H9 (cell line): ENCODE measurements around the gene IL20RA. TPM values are rescaled to one million over a fixed set of nuclear protein-coding genes. Genes with fewer than 3 reads are reported as not detected.

Experiments used
- DNase-seq: peaks from one replicate; pipeline ENCODE4 v3.0.0-alpha.2; 2017
- H2AFZ ChIP-seq: one replicate; pipeline ENCODE4 v1.6.1; 2013; ENCODE audit warnings: mild to moderate bottlenecking, low read length, control low read depth, moderate library complexity
- H2AK5ac ChIP-seq: 2 replicates; pipeline ENCODE4 v1.6.1; 2013; ENCODE audit warnings: low read length, control low read depth, mixed read lengths; ENCODE audit not compliant: insufficient read length
- H2BK120ac ChIP-seq: one replicate; pipeline ENCODE4 v1.6.1; 2013; ENCODE audit warnings: low read depth, mild to moderate bottlenecking, low read length, control low read depth, inconsistent platforms; ENCODE audit not compliant: poor library complexity, severe bottlenecking
- H2BK12ac ChIP-seq: 2 replicates; pipeline ENCODE4 v1.6.1; 2013; ENCODE audit warnings: low read length, control low read depth, mixed read lengths, low read depth; ENCODE audit not compliant: insufficient read length
- H2BK15ac ChIP-seq: 2 replicates; pipeline ENCODE4 v1.6.1; 2013; ENCODE audit warnings: low read depth, low read length, control low read depth
- H2BK20ac ChIP-seq: one replicate; pipeline ENCODE4 v1.6.1; 2013; ENCODE audit warnings: low read depth, mild to moderate bottlenecking, low read length, control low read depth, inconsistent platforms; ENCODE audit not compliant: poor library complexity, severe bottlenecking
- H2BK5ac ChIP-seq: 2 replicates; pipeline ENCODE4 v1.6.1; 2013; ENCODE audit warnings: low read length, control low read depth, mixed read lengths; ENCODE audit not compliant: insufficient read length
- H3K14ac ChIP-seq: 2 replicates; pipeline ENCODE4 v1.6.1; 2013; ENCODE audit warnings: low read length, control low read depth; ENCODE audit not compliant: insufficient read depth
- H3K18ac ChIP-seq: 2 replicates; pipeline ENCODE4 v1.6.1; 2013; ENCODE audit warnings: low read depth, mild to moderate bottlenecking, mixed read lengths, low read length, control low read depth; ENCODE audit not compliant: insufficient read length
- H3K23ac ChIP-seq: 2 replicates; pipeline ENCODE4 v1.6.1; 2013; ENCODE audit warnings: low read length, control low read depth, mixed read lengths, low read depth; ENCODE audit not compliant: insufficient read length
- H3K23me2 ChIP-seq: 2 replicates; pipeline ENCODE4 v1.6.1; 2013; ENCODE audit warnings: low read depth, mild to moderate bottlenecking, mixed read lengths, low read length, control low read depth; ENCODE audit not compliant: insufficient read length, poor library complexity, severe bottlenecking
- H3K27ac ChIP-seq: 2 replicates; pipeline ENCODE4 v1.5.1; 2013; ENCODE audit warnings: low read length, control low read depth, mixed read lengths, low read depth; ENCODE audit not compliant: insufficient read length
- H3K27me3 ChIP-seq: 2 replicates; pipeline ENCODE4 v1.6.1; 2013; ENCODE audit warnings: low read length, control low read depth, inconsistent platforms; ENCODE audit not compliant: insufficient read depth
- H3K4ac ChIP-seq: 2 replicates; pipeline ENCODE4 v1.6.1; 2013; ENCODE audit warnings: low read depth, mild to moderate bottlenecking, control low read depth, inconsistent platforms, low read length, moderate library complexity
- H3K4me1 ChIP-seq: 2 replicates; pipeline ENCODE4 v1.6.1; 2013; ENCODE audit warnings: low read length, control low read depth, inconsistent platforms; ENCODE audit not compliant: insufficient read depth
- H3K4me2 ChIP-seq: 2 replicates; pipeline ENCODE4 v1.6.1; 2013; ENCODE audit warnings: low read length, control low read depth, mixed read lengths; ENCODE audit not compliant: insufficient read length, insufficient read depth
- H3K56ac ChIP-seq: 2 replicates; pipeline ENCODE4 v1.6.1; 2013; ENCODE audit warnings: low read depth, mild to moderate bottlenecking, mixed read lengths, low read length, control low read depth; ENCODE audit not compliant: insufficient read length
- H3K79me1 ChIP-seq: 2 replicates; pipeline ENCODE4 v1.6.1; 2013; ENCODE audit warnings: low read depth, mild to moderate bottlenecking, moderate library complexity, low read length, control low read depth, inconsistent platforms; ENCODE audit not compliant: insufficient read depth, poor library complexity, severe bottlenecking
- H3K79me2 ChIP-seq: 2 replicates; pipeline ENCODE4 v1.6.1; 2013; ENCODE audit warnings: low read length, control low read depth, inconsistent platforms; ENCODE audit not compliant: insufficient read depth
- H3K9ac ChIP-seq: 2 replicates; pipeline ENCODE4 v1.6.1; 2013; ENCODE audit warnings: low read length, control low read depth, mixed read lengths; ENCODE audit not compliant: insufficient read length; ENCODE audit errors: extremely low read depth
- H3K9me3 ChIP-seq: one replicate; pipeline ENCODE4 v1.6.1; 2013; ENCODE audit warnings: low read depth, low read length, inconsistent platforms; ENCODE audit not compliant: control insufficient read depth
- H3T11ph ChIP-seq: one replicate; pipeline ENCODE4 v1.6.1; 2013; ENCODE audit warnings: mild to moderate bottlenecking, low read length, control low read depth, inconsistent platforms
- H4K20me1 ChIP-seq: one replicate; pipeline ENCODE4 v1.6.1; 2013; ENCODE audit not compliant: control insufficient read depth, insufficient read length, insufficient read depth
- H4K5ac ChIP-seq: 2 replicates; pipeline ENCODE4 v1.6.1; 2013; ENCODE audit warnings: low read depth, mild to moderate bottlenecking, mixed read lengths, low read length, control low read depth; ENCODE audit not compliant: insufficient read length
- H4K8ac ChIP-seq: replicated peaks from 2 replicates; pipeline ENCODE4 v1.6.1; 2013; ENCODE audit warnings: low read length, control low read depth, mixed read lengths, low read depth; ENCODE audit not compliant: insufficient read length
- H4K91ac ChIP-seq: 2 replicates; pipeline ENCODE4 v1.6.1; 2013; ENCODE audit warnings: low read depth, mild to moderate bottlenecking, moderate library complexity, mixed read lengths, low read length, control low read depth; ENCODE audit not compliant: insufficient read length
- H3K27ac Mint-ChIP-seq, 3 experiments: 2 replicates in 2 of 3; 3 replicates in 1 of 3; pipeline ENCODE4 v1.8.0; 2020 to 2021; ENCODE audit warnings: mixed read lengths in 3 of 3, mild to moderate bottlenecking in 1 of 3, moderate library complexity in 1 of 3
- H3K27me3 Mint-ChIP-seq: 2 replicates; pipeline ENCODE4 v1.8.0; 2021; ENCODE audit warnings: low read depth, mild to moderate bottlenecking, moderate library complexity, mixed read lengths
- H3K36me3 Mint-ChIP-seq, 3 experiments: 2 replicates in 2 of 3; 3 replicates in 1 of 3; pipeline ENCODE4 v1.8.0; 2020 to 2021; ENCODE audit warnings: low read depth in 3 of 3, mixed read lengths in 3 of 3; ENCODE audit not compliant: insufficient read depth in 1 of 3
- H3K4me1 Mint-ChIP-seq, 2 experiments: 2 replicates each; pipeline ENCODE4 v1.8.0; 2020; ENCODE audit warnings: mixed read lengths in 2 of 2
- H3K4me3 Mint-ChIP-seq, 2 experiments: 2 replicates in 1 of 2; 3 replicates in 1 of 2; pipeline ENCODE4 v1.8.0; 2020 to 2021; ENCODE audit warnings: mild to moderate bottlenecking in 2 of 2, mixed read lengths in 2 of 2, moderate library complexity in 1 of 2
- H3K9me3 Mint-ChIP-seq, 2 experiments: 2 replicates in 1 of 2; 3 replicates in 1 of 2; pipeline ENCODE4 v1.8.0; 2020; ENCODE audit warnings: mild to moderate bottlenecking in 2 of 2, mixed read lengths in 2 of 2, moderate library complexity in 1 of 2
- WGBS: extraction: QIAGEN DNeasy Blood & Tissue Kit; methylation state at CpG from one replicate; pipeline ENCODE4 v1.1.7; 2013; ENCODE audit warnings: missing lambda C conversion rate, low lambda C conversion rate, mixed read lengths; ENCODE audit not compliant: insufficient read length; ENCODE audit errors: extremely low coverage; 5-methylcytosine and 5-hydroxymethylcytosine counted together
- total RNA-seq: library from RNA; stranded (reverse); gene quantifications from 2 replicates; pipeline ENCODE4 v1.2.1, GENCODE V29; 2021
- TF ChIP-seq, protein P1 (sequence below): fragments of 200-600 bp; sonication (generic); conservative IDR thresholded peaks from 3 replicates; pipeline ENCODE4 v1.8.0; 2021; ENCODE audit warnings: antibody characterized with exemption, mild to moderate bottlenecking

IL20RA gene
- total RNA-seq, 1 experiment from 2014 or later, result 0.74 TPM

DNA sequence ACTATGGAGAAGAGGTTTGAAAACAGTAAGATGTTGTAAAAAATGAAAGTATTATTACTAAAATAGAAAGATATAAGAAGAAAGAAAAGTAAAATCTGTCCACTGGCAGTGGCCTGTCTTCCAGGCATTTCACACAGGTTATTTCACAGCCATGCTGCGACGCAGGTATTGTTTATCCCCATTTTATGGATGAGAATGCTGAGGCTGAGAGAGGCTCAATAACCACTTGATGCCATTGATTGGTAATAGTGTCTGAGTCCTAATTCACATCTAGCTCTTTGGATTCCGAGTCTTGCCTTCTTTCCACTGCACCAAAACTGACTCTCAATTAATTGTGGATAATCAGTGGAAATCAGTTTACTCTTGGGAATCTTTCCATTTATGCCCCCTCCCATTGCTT lies 37.2 kb upstream of the IL20RA start:
- Histone ChIP-seq H4K5ac (no peak overlapping the region), H2AK5ac (no peak overlapping the region), H3K14ac (no peak overlapping the region), H2BK5ac (no peak overlapping the region), H3K9me3 (no peaks in the 10 kb centered on the region), H3K9ac (no peak overlapping the region), H3K23ac (no peak overlapping the region), H3K27ac (no peak overlapping the region), H4K91ac (no peak overlapping the region), H3K4me2 (no peak overlapping the region), H2BK120ac (no peak overlapping the region), H3K4me1 (no peaks in the 10 kb centered on the region; the same call in 1 of the 2 replicates), H4K20me1 (no peaks in the 10 kb centered on the region), H3K4ac (no peak overlapping the region), H3T11ph (no peak overlapping the region), H3K56ac (no peak overlapping the region), H2BK20ac (no peak overlapping the region), H3K79me2 (no peaks in the 10 kb centered on the region), H2BK15ac (no peak overlapping the region), H4K8ac (no peak overlapping the region), H3K27me3 (no peaks in the 10 kb centered on the region), H3K79me1 (no peaks in the 10 kb centered on the region), H3K23me2 (no peaks in the 10 kb centered on the region), H2BK12ac (no peak overlapping the region), H3K18ac (no peak overlapping the region), H2AFZ (no peak overlapping the region)
- Mint-ChIP-seq H3K36me3 (no peaks in the 10 kb centered on the region), H3K9me3 (no peaks in the 10 kb centered on the region), H3K27ac (no peak overlapping the region), H3K4me1 (peaks cover 2 to 11% of the 10 kb centered on the region in 2 experiments; a peak in 3 of 4 replicates), H3K27me3 (peaks cover 1% of the 10 kb centered on the region; the same call in 1 of the 2 replicates), H3K4me3 (no peak overlapping the region)
- TF ChIP-seq, protein P1, sequence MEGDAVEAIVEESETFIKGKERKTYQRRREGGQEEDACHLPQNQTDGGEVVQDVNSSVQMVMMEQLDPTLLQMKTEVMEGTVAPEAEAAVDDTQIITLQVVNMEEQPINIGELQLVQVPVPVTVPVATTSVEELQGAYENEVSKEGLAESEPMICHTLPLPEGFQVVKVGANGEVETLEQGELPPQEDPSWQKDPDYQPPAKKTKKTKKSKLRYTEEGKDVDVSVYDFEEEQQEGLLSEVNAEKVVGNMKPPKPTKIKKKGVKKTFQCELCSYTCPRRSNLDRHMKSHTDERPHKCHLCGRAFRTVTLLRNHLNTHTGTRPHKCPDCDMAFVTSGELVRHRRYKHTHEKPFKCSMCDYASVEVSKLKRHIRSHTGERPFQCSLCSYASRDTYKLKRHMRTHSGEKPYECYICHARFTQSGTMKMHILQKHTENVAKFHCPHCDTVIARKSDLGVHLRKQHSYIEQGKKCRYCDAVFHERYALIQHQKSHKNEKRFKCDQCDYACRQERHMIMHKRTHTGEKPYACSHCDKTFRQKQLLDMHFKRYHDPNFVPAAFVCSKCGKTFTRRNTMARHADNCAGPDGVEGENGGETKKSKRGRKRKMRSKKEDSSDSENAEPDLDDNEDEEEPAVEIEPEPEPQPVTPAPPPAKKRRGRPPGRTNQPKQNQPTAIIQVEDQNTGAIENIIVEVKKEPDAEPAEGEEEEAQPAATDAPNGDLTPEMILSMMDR, result no peak
- no CpG with 5 or more reads among the region's 3 CpGs for WGBS
- no peak for DNase-seq
